ENCODE results near the gene SLC5A1. TPM values are rescaled to one million over a fixed set of nuclear protein-coding genes. Genes with fewer than 3 reads are reported as not detected.

SLC5A1 gene
- total and polyA plus RNA-seq, 2 of the 8 experiments (the other 6 are each of a cell fraction or from before 2014, with no cell fraction given) = 0.06 TPM; not detected in 1

- Histone ChIP-seq H3K4ac (replicated peaks; ENCODE audit: insufficient read length, low read depth, low read length) (no peak overlapping the region), H3K4me2 (ENCODE audit: insufficient read depth in 1 of 2, low read depth in 2 of 2, low read length in 2 of 2) (no peak overlapping the region), H2BK20ac (ENCODE audit: low read length) (no peak overlapping the region), H3K9me3 (ENCODE audit: insufficient read depth in 2 of 2, low read depth in 1 of 2, low read length in 1 of 2) (no peaks in the 10 kb centered on the region), H3K27me3 (replicated peaks in 1 of 4; ENCODE audit: control insufficient read depth in 3 of 4, extremely low read depth in 1 of 4, insufficient read depth in 3 of 4, low read length in 3 of 4) (0 out of 7 replicates have a peak, but pooled peaks cover 0 to 2% (median 0%) of the 10 kb centered on the region in 4 experiments), H2BK120ac (replicated peaks; ENCODE audit: low read depth, low read length) (no peak overlapping the region), H3K4me3 (ENCODE audit: extremely low read depth in 1 of 4, insufficient read depth in 2 of 4, low read depth in 3 of 4, low read length in 4 of 4) (no peak overlapping the region), H3K27ac (ENCODE audit: low read depth, low read length) (no peak overlapping the region), H3K18ac (ENCODE audit: extremely low read depth, low read length) (no peak overlapping the region), H4K91ac (replicated peaks; ENCODE audit: insufficient read length, low read length) (no peak overlapping the region), H4K20me1 (replicated peaks in 1 of 2; ENCODE audit: control insufficient read depth in 1 of 2, insufficient read depth in 2 of 2, low read length in 2 of 2) (no peaks in the 10 kb centered on the region), H2BK12ac (ENCODE audit: low read depth, low read length) (no peak overlapping the region), H3K9ac (replicated peaks in 1 of 4; ENCODE audit: extremely low read depth in 1 of 4, low read depth in 3 of 4, low read length in 3 of 4) (no peak overlapping the region), H2AFZ (ENCODE audit: low read length) (no peak overlapping the region), H2BK5ac (ENCODE audit: low read depth, low read length) (no peak overlapping the region), H3K36me3 (ENCODE audit: control insufficient read depth in 2 of 4, insufficient read depth in 4 of 4, low read length in 3 of 4) (no peaks in the 10 kb centered on the region), H3K4me1 (replicated peaks in 1 of 4; ENCODE audit: control insufficient read depth in 3 of 4, insufficient read depth in 4 of 4, low read length in 3 of 4) (no peaks in the 10 kb centered on the region), H3K23ac (ENCODE audit: insufficient read length) (no peak overlapping the region), H3K14ac (ENCODE audit: insufficient read length) (no peak overlapping the region), H3K79me1 (ENCODE audit: low read depth, low read length) (no peaks in the 10 kb centered on the region), H3K79me2 (ENCODE audit: control insufficient read depth in 1 of 2, insufficient read depth in 2 of 2, low read length in 2 of 2) (no peaks in the 10 kb centered on the region), H2AK5ac (ENCODE audit: low read depth, low read length) (no peak overlapping the region), H4K5ac (ENCODE audit: insufficient read length, low read depth, low read length) (no peak overlapping the region), H3K23me2 (ENCODE audit: low read depth, low read length) (no peaks in the 10 kb centered on the region), H2BK15ac (ENCODE audit: low read length) (no peak overlapping the region), H4K8ac (ENCODE audit: extremely low read depth, insufficient read depth, low read length) (peak overlapping the region; percentile 48; the same call in 1 of the 2 replicates), H3K56ac (replicated peaks; ENCODE audit: insufficient read length, low read depth, low read length) (no peak overlapping the region)
- no peak for FAIRE-seq
- no peak for DNase-seq (ENCODE audit: low read depth in 1 of 2, low spot score in 2 of 2)
- CTCF ChIA-PET (ENCODE audit: partially characterized antibody) = interaction anchor here (1.0 to 12.1 kb wide), 15 partner anchors 8 to 184 kb away, joined by 3 to 243 read pairs (median 5); no protein-coding TSS in a partner anchor
- WGBS, 2 experiments (ENCODE audit: extremely low coverage in 1 of 2, insufficient coverage in 1 of 2, insufficient read length in 1 of 2, insufficient replicate concordance in 2 of 2, low coverage in 1 of 2, low lambda C conversion rate in 2 of 2, missing lambda C conversion rate in 1 of 2) = 79% methylated on average over 1 of the region's 1 CpG; no CpG with 5 or more reads in 1 of the 2 experiments
- POLR2A ChIA-PET (ENCODE audit: partially characterized antibody) = interaction anchor here (1.8 kb wide), 1 partner anchor 105 kb away, joined by 5 read pairs; no protein-coding TSS in a partner anchor
- TF ChIP-seq CHD1 (IDR thresholded peaks at IDR 0.05; ENCODE audit: low read depth, low read length) (no peak), HDAC6 (IDR thresholded peaks at IDR 0.05; ENCODE audit: low read depth, low read length) (no peak), POLR2A (IDR thresholded peaks at IDR 0.05; ENCODE audit: control extremely low read depth in 1 of 2, low read depth in 2 of 2, low read length in 2 of 2) (no peak), HDAC2 (IDR thresholded peaks at IDR 0.05; ENCODE audit: borderline replicate concordance in 1 of 2, low read depth in 2 of 2, low read length in 2 of 2) (no peak), RFX5 (IDR thresholded peaks at IDR 0.05; ENCODE audit: borderline replicate concordance, low read depth, low read length) (no peak), SP4 (IDR thresholded peaks at IDR 0.05; ENCODE audit: low read length) (no peak), PHF8 (conservative IDR thresholded peaks at IDR 0.05; ENCODE audit: low read depth, low read length) (no peak), FOSL1 (IDR thresholded peaks at IDR 0.05; ENCODE audit: insufficient read depth, low read depth, low read length) (no peak), SUZ12 (IDR thresholded peaks at IDR 0.05; ENCODE audit: low read length) (no peak), CREB1 (IDR thresholded peaks at IDR 0.05) (no peak), BCL11A (IDR thresholded peaks at IDR 0.05; ENCODE audit: low read depth in 2 of 2, low read length in 2 of 2) (no peak), BACH1 (IDR thresholded peaks at IDR 0.05; ENCODE audit: low read length) (no peak), YY1 (IDR thresholded peaks at IDR 0.05; ENCODE audit: low read depth, low read length) (no peak), SP1 (IDR thresholded peaks at IDR 0.05; ENCODE audit: low read depth, low read length) (no peak)
- TF ChIP-seq, protein P1, sequence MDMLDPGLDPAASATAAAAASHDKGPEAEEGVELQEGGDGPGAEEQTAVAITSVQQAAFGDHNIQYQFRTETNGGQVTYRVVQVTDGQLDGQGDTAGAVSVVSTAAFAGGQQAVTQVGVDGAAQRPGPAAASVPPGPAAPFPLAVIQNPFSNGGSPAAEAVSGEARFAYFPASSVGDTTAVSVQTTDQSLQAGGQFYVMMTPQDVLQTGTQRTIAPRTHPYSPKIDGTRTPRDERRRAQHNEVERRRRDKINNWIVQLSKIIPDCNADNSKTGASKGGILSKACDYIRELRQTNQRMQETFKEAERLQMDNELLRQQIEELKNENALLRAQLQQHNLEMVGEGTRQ (IDR thresholded peaks at IDR 0.05; ENCODE audit: low read length) = no peak
Observed at GRCh38 chr22:32082331-32082730, 39.3 kb downstream of the SLC5A1 start.

All from H1 (cell line).